22Rv1 (cell line): ENCODE measurements around the gene FOXP1.

ENCODE experiments used
- CTCF ChIP-seq: fragments of 450-650 bp; IDR thresholded peaks from 2 replicates; pipeline ENCODE4 v1.5.1; 2017; ENCODE audit warnings: mild to moderate bottlenecking
- ZFX ChIP-seq: fragments of 450-650 bp; IDR thresholded peaks from 2 replicates; pipeline ENCODE4 v1.6.1; 2017; ENCODE audit warnings: antibody characterized with exemption, borderline replicate concordance

DNA sequence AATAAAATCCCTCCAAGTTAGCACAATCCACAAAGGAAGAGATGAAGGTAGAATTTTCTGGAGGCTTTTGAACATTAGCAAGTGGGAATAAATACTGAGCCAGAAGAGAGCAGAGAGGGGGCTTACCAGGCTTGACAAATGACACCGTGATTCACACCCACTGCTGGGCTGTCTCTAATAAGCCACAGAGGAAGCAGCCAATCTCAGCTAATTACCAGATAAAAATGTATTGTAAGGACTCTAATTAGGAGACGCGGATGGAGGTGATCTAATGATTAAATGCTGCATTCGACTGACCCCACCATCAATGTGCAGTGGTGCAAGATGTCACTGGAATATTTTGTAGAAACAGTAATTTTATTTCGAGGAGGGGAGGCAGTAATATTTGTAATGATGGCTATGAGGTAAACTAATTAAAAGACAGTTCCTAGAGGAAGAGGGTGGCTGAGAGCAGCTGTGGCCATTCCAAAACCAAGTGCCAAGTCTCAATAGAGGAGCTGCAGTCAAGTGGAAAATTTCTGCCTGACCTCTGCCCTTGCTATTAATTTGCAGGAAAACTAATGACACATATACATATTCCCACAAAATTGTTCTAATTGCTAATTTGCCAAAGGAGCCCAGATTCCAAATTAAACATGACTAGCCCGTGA lies 602.2 kb downstream of the FOXP1 start:
- TF ChIP-seq CTCF (no peak), ZFX (no peak)
